Fibroblast of lung (primary cell): ENCODE results near the gene MARVELD1. TPM values are rescaled to one million over a fixed set of nuclear protein-coding genes. Genes with fewer than 3 reads are reported as not detected.

Experiments
- DNase-seq, 2 donors: peaks; one replicate each; pipeline versions ENCODE4 v3.0.0 to v3.0.0-alpha.2; 2010; ENCODE audit warnings: low read depth in 2 of 2
- H2AFZ ChIP-seq: 2 replicates; pipeline ENCODE4 v1.5.1; 2012; ENCODE audit warnings: low read length, control low read depth, inconsistent platforms
- H3K27ac ChIP-seq: 2 replicates; pipeline ENCODE4 v1.5.1; 2011; ENCODE audit warnings: low read length, control low read depth; ENCODE audit not compliant: insufficient read depth
- H3K27me3 ChIP-seq: 2 replicates; pipeline ENCODE4 v1.5.1; 2011; ENCODE audit warnings: mild to moderate bottlenecking, low read length; ENCODE audit not compliant: control insufficient read depth, insufficient read depth
- H3K36me3 ChIP-seq: 2 replicates; pipeline ENCODE4 v1.5.1; 2011; ENCODE audit warnings: low read length; ENCODE audit not compliant: control insufficient read depth, insufficient read depth
- H3K4me1 ChIP-seq: 2 replicates; pipeline ENCODE4 v1.5.1; 2011; ENCODE audit warnings: low read length; ENCODE audit not compliant: control insufficient read depth, insufficient read depth; ENCODE audit errors: extremely low read depth
- H3K4me2 ChIP-seq: 2 replicates; pipeline ENCODE4 v1.5.1; 2011; ENCODE audit warnings: low read length, control low read depth; ENCODE audit not compliant: insufficient read depth; ENCODE audit errors: extremely low read depth
- H3K4me3 ChIP-seq, 4 experiments: fragments of 200-600 bp in 1 of 4; sonication (generic) in 1 of 4; replicated peaks in 1 of 4; 2 replicates each; pipeline ENCODE4 v1.5.1; 2011 to 2016; ENCODE audit warnings: low read length in 4 of 4, low read depth in 3 of 4, mild to moderate bottlenecking in 3 of 4, control low read depth in 2 of 4, inconsistent platforms in 1 of 4, mixed read lengths in 1 of 4; ENCODE audit not compliant: insufficient read depth in 1 of 4; ENCODE audit errors: control extremely low read depth in 1 of 4
- H3K79me2 ChIP-seq: 2 replicates; pipeline ENCODE4 v1.5.1; 2012; ENCODE audit warnings: mild to moderate bottlenecking, low read length, inconsistent platforms; ENCODE audit not compliant: control insufficient read depth, insufficient read depth
- H3K9ac ChIP-seq: 2 replicates; pipeline ENCODE4 v1.5.1; 2011; ENCODE audit warnings: mild to moderate bottlenecking, low read length, control low read depth; ENCODE audit not compliant: insufficient read depth
- H3K9me3 ChIP-seq: 2 replicates; pipeline ENCODE4 v1.5.1; 2012; ENCODE audit warnings: low read depth, low read length; ENCODE audit not compliant: control insufficient read depth, insufficient read depth
- H4K20me1 ChIP-seq: 2 replicates; pipeline ENCODE4 v1.5.1; 2011; ENCODE audit warnings: low read length; ENCODE audit not compliant: control insufficient read depth, insufficient read depth; ENCODE audit errors: extremely low read depth
- EZH2 ChIP-seq: IDR thresholded peaks from 2 replicates; pipeline ENCODE4 v1.5.1; 2012; ENCODE audit warnings: low read length, control low read depth, mild to moderate bottlenecking; ENCODE audit errors: missing control alignments
- polyA plus RNA-seq, 2 donors: library from polyadenylated mRNA; depleted of rRNA in 1 of 2; stranded (reverse) in 1 of 2; unstranded in 1 of 2; fragments of >200 nt; gene quantifications; 2 replicates each; pipeline ENCODE4 v1.2.1, GENCODE V29; 2011 to 2012; ENCODE audit warnings: missing spikeins in 1 of 2
- total RNA-seq: library from RNA; depleted of rRNA; stranded (reverse); fragments of >200 nt; gene quantifications from 2 replicates; pipeline ENCODE4 v1.2.1, GENCODE V29; 2014
- TF ChIP-seq, protein P1 (sequence below), 2 donors: IDR thresholded peaks in 1 of 2; conservative IDR thresholded peaks in 1 of 2; 1 replicate in 1 of 2; 2 replicates in 1 of 2; pipeline ENCODE4 v1.5.1; 2011 to 2012; ENCODE audit warnings: low read length in 2 of 2, control low read depth in 1 of 2, inconsistent platforms in 1 of 2, low read depth in 1 of 2, mild to moderate bottlenecking in 1 of 2

Gene MARVELD1
- total and polyA plus RNA-seq, 2 donors (not counting 1 experiment from before 2014, with no cell fraction given), result 16.3 to 132 TPM

DNA sequence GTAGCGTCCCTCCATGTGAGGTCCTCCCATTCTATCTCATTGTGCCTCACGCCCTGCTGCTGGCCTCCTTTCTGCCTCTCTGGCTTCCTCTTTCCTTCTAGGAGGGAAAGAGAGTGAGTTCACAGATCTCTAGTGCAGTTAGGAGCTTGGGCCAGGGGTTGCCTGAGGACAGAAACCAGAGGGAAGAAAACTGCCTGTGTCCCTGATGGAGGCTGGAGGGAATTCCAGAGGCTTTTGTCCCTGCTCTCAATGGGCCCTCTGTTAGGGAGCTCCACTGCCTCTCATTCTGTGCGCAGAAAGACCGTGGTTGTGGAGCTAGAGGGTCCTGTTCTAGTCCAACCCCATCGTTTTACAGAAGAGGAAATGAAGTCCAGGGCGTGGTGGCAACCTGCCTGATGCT is 4.6 kb downstream of the MARVELD1 start:
- H3K4me1 ChIP-seq, result peaks cover 20% of the 10 kb centered on the region
- no peak for DNase-seq
- H3K27me3 ChIP-seq, result no peaks in the 10 kb centered on the region
- H3K9ac ChIP-seq, result no peak overlapping the region
- no peak overlapping the region for H3K4me2 ChIP-seq
- no peak overlapping the region for H2AFZ ChIP-seq
- peaks cover 34% of the 10 kb centered on the region for H3K79me2 ChIP-seq
- peaks cover 7% of the 10 kb centered on the region for H3K36me3 ChIP-seq
- H3K4me3 ChIP-seq, result no peak overlapping the region
- no peak for TF ChIP-seq EZH2
- TF ChIP-seq, protein P1, sequence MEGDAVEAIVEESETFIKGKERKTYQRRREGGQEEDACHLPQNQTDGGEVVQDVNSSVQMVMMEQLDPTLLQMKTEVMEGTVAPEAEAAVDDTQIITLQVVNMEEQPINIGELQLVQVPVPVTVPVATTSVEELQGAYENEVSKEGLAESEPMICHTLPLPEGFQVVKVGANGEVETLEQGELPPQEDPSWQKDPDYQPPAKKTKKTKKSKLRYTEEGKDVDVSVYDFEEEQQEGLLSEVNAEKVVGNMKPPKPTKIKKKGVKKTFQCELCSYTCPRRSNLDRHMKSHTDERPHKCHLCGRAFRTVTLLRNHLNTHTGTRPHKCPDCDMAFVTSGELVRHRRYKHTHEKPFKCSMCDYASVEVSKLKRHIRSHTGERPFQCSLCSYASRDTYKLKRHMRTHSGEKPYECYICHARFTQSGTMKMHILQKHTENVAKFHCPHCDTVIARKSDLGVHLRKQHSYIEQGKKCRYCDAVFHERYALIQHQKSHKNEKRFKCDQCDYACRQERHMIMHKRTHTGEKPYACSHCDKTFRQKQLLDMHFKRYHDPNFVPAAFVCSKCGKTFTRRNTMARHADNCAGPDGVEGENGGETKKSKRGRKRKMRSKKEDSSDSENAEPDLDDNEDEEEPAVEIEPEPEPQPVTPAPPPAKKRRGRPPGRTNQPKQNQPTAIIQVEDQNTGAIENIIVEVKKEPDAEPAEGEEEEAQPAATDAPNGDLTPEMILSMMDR (conservative IDR thresholded peaks at IDR 0.05 in 1 of 2, IDR thresholded peaks at IDR 0.05 in 1 of 2; ENCODE audit: low read depth in 1 of 2, low read length in 2 of 2), result no peak
- no peaks in the 10 kb centered on the region for H4K20me1 ChIP-seq
- no peak overlapping the region for H3K27ac ChIP-seq
- no peaks in the 10 kb centered on the region for H3K9me3 ChIP-seq

DNA sequence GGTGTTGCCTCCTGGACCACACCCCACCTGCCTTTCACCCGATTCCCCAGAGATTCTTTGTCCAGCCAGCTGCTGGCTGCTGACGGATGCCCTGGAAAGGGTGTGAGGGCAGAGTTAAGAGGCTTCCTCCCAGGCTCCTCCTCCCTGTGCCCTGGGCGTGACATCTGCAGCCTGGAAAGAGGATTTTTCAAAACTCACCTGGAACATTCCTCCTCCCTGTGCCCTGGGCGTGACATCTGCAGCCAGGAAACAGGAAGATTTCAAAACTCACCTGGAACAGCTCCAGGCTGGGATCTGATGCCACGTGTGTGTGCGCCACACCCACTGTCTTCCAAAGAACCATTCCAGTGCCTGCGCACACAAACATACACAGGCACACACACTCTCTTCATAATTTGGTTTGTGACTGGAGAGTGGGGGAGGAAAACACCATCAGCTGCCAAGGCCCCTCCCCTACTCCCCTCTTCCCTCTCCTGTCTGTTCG is 5.2 kb downstream of the MARVELD1 start:
- no peak overlapping the region for H3K27ac ChIP-seq
- H3K9ac ChIP-seq, result no peak overlapping the region
- no peaks in the 10 kb centered on the region for H3K9me3 ChIP-seq
- peaks cover 20% of the 10 kb centered on the region for H3K4me1 ChIP-seq
- H3K4me2 ChIP-seq, result no peak overlapping the region
- no peaks in the 10 kb centered on the region for H3K27me3 ChIP-seq
- H3K79me2 ChIP-seq, result peaks cover 34% of the 10 kb centered on the region
- TF ChIP-seq EZH2, result no peak
- TF ChIP-seq, protein P1 (conservative IDR thresholded peaks at IDR 0.05 in 1 of 2, IDR thresholded peaks at IDR 0.05 in 1 of 2; ENCODE audit: low read depth in 1 of 2, low read length in 2 of 2), result no peak
- no peak overlapping the region for H3K4me3 ChIP-seq
- no peak overlapping the region for H2AFZ ChIP-seq
- H3K36me3 ChIP-seq, result peaks cover 7% of the 10 kb centered on the region
- peak in 1 of 2 donors; percentile 46 for DNase-seq
- no peaks in the 10 kb centered on the region for H4K20me1 ChIP-seq

DNA sequence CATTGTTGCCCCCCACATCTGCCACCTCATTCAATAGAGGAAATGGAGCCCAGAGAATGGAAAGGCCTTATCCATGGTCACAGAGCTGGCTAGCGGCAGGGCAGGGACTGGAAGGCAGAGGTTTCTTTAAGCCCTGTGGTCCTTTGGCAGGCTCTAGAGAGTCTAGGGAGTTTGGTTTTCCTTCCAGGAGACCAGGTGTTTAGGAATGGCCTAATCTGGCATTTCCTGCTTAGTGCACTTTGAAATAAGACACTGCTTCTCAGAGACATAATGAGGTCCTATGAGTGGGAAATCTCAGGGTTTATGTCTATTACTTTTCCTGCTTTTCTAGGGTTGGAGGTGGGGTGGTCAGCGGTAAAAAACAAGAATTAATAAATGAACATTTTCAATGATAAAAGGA is 6.1 kb downstream of the MARVELD1 start:
- Histone ChIP-seq H3K27ac (no peak overlapping the region), H3K4me1 (peaks cover 20% of the 10 kb centered on the region), H3K9ac (no peak overlapping the region), H3K4me2 (no peak overlapping the region), H3K27me3 (no peaks in the 10 kb centered on the region), H3K4me3 (no peak overlapping the region), H4K20me1 (no peaks in the 10 kb centered on the region), H3K36me3 (peaks cover 7% of the 10 kb centered on the region), H3K9me3 (no peaks in the 10 kb centered on the region), H3K79me2 (peaks cover 27% of the 10 kb centered on the region), H2AFZ (no peak overlapping the region)
- TF ChIP-seq, protein P1 (conservative IDR thresholded peaks at IDR 0.05 in 1 of 2, IDR thresholded peaks at IDR 0.05 in 1 of 2; ENCODE audit: low read depth in 1 of 2, low read length in 2 of 2), result no peak
- no peak for TF ChIP-seq EZH2
- DNase-seq, result no peak
